ENCODE measurements around the gene ITGAX. TPM values are rescaled to one million over a fixed set of nuclear protein-coding genes. Genes with fewer than 3 reads are reported as not detected.

Gene ITGAX
- total RNA-seq, 1 experiment from 2014 or later = 1.9 TPM

GRCh38 chr16:31367853-31368252, 12.9 kb downstream of the ITGAX start:
- Histone ChIP-seq H3K4me1 (ENCODE audit: control insufficient read depth in 1 of 2, insufficient read depth in 2 of 2, low read length in 2 of 2) (no peaks in the 10 kb centered on the region), H4K20me1 (ENCODE audit: insufficient read depth) (no peaks in the 10 kb centered on the region), H3K4me2 (ENCODE audit: low read length) (no peak overlapping the region), H3K9me3 (ENCODE audit: control insufficient read depth in 1 of 2, insufficient read depth in 1 of 2, low read depth in 1 of 2, low read length in 2 of 2) (no peaks in the 10 kb centered on the region), H3K36me3 (ENCODE audit: control insufficient read depth in 1 of 2, insufficient read depth in 2 of 2, low read length in 2 of 2) (no peaks in the 10 kb centered on the region), H3K27me3 (ENCODE audit: insufficient read depth, low read length) (no peaks in the 10 kb centered on the region), H3K79me2 (ENCODE audit: insufficient read depth, low read length) (no peaks in the 10 kb centered on the region), H3K27ac (ENCODE audit: low read depth, low read length) (no peak overlapping the region), H2AFZ (ENCODE audit: low read depth, low read length, poor library complexity, severe bottlenecking) (no peak overlapping the region), H3K9me2 (ENCODE audit: insufficient read depth) (no peaks in the 10 kb centered on the region), H3K4me3 (replicated peaks in 1 of 2; ENCODE audit: low read depth in 1 of 2, low read length in 2 of 2) (no peak overlapping the region), H3K9ac (ENCODE audit: low read length) (no peak overlapping the region)
- BruUV-seq (replicated peaks) = no TSS peak
- intact Hi-C loops (cut with micrococcal nuclease) = no loop called here
- RAD21 ChIA-PET (ENCODE audit: low non-redundant PET in 1 of 2, low total read pairs in 2 of 2, uncharacterized antibody in 2 of 2, unreplicated experiment in 2 of 2) = no interaction called here
- CTCF ChIA-PET = interaction anchor here (2.2 kb wide), 1 partner anchor 14 kb away, joined by 5 read pairs; no protein-coding TSS in a partner anchor
- TF ChIP-seq CEBPB (IDR thresholded peaks at IDR 0.05; ENCODE audit: low read depth) = no peak
- no peak for TF ChIP-seq POLR2AphosphoS5 (IDR thresholded peaks at IDR 0.05; ENCODE audit: low read depth, low read length)
- TF ChIP-seq ZBTB33 (IDR thresholded peaks at IDR 0.05; ENCODE audit: extremely low read depth, insufficient replicate concordance, low read length) = no peak
- TF ChIP-seq EGR1 (IDR thresholded peaks at IDR 0.05; ENCODE audit: low read depth) = no peak
- no peak for TF ChIP-seq SIN3A (IDR thresholded peaks at IDR 0.05; ENCODE audit: low read depth)
- TF ChIP-seq SP1 (IDR thresholded peaks at IDR 0.05; ENCODE audit: low read depth) = no peak
- TF ChIP-seq EZH2 (IDR thresholded peaks at IDR 0.05) = no peak
- TF ChIP-seq EZH2phosphoT487 (IDR thresholded peaks at IDR 0.05; ENCODE audit: borderline replicate concordance) = no peak
- TF ChIP-seq REST (IDR thresholded peaks at IDR 0.05; ENCODE audit: low read depth) = no peak
- no peak for TF ChIP-seq CTCF (IDR thresholded peaks at IDR 0.05 in 2 of 3, conservative IDR thresholded peaks at IDR 0.05 in 1 of 3; ENCODE audit: borderline replicate concordance in 1 of 3, insufficient read depth in 1 of 3, low read depth in 2 of 3, low read length in 2 of 3)
- TF ChIP-seq FOSL1 (IDR thresholded peaks at IDR 0.05; ENCODE audit: low read depth) = no peak
- DNase-seq (ENCODE audit: low read depth, low spot score) = no peak
- no peak for ATAC-seq
- POLR2A ChIA-PET = interaction anchor here (0.7 kb wide), 1 partner anchor 136 kb away, joined by 3 read pairs; no protein-coding TSS in a partner anchor
